WTC11 (cell line): ENCODE data around the gene SYCP2. TPM values are rescaled to one million over a fixed set of nuclear protein-coding genes. Genes with fewer than 3 reads are reported as not detected.

Experiments
- ARID4B ChIP-seq: sonication (generic); formaldehyde crosslinking; IDR thresholded peaks from 2 replicates; pipeline ENCODE4 v1.8.0; 2023; ENCODE audit warnings: missing genetic modification reagents, mild to moderate bottlenecking, borderline replicate concordance
- ATF3 ChIP-seq: sonication (generic); formaldehyde crosslinking; conservative IDR thresholded peaks from 2 replicates; pipeline ENCODE4 v1.8.1; 2022; ENCODE audit warnings: mild to moderate bottlenecking, missing genetic modification reagents
- CDX4 ChIP-seq: fragments of 250-450 bp; sonication (Bioruptor Pico); IDR thresholded peaks from 2 replicates; pipeline ENCODE4 v1.9.0; 2021; ENCODE audit warnings: moderate library complexity, mild to moderate bottlenecking, inconsistent platforms, borderline replicate concordance
- E2F1 ChIP-seq: sonication (generic); formaldehyde crosslinking; IDR thresholded peaks from 2 replicates; pipeline ENCODE4 v1.8.0; 2022; ENCODE audit warnings: mild to moderate bottlenecking, missing genetic modification reagents
- ELF4 ChIP-seq: sonication (generic); formaldehyde crosslinking; IDR thresholded peaks from 2 replicates; pipeline ENCODE4 v1.8.1; 2022; ENCODE audit warnings: low read depth, mild to moderate bottlenecking, moderate library complexity, missing genetic modification reagents
- ESRRA ChIP-seq: sonication (generic); formaldehyde crosslinking; IDR thresholded peaks from 2 replicates; pipeline ENCODE4 v1.8.1; 2022; ENCODE audit warnings: mild to moderate bottlenecking, missing genetic modification reagents, borderline replicate concordance
- FOXK1 ChIP-seq: sonication (generic); formaldehyde crosslinking; IDR thresholded peaks from 2 replicates; pipeline ENCODE4 v1.8.0; 2022; ENCODE audit warnings: mild to moderate bottlenecking, moderate library complexity, missing genetic modification reagents
- GRHL2 ChIP-seq: fragments of 250-450 bp; sonication (Bioruptor Pico); IDR thresholded peaks from 2 replicates; pipeline ENCODE4 v1.8.0; 2022; ENCODE audit warnings: mild to moderate bottlenecking, moderate library complexity; ENCODE audit not compliant: insufficient replicate concordance, severe bottlenecking
- GTF2I ChIP-seq: fragments of 250-450 bp; sonication (Bioruptor Pico); conservative IDR thresholded peaks from 2 replicates; pipeline ENCODE4 v1.4.0; 2021; ENCODE audit warnings: mild to moderate bottlenecking
- IRF2 ChIP-seq: sonication (generic); formaldehyde crosslinking; IDR thresholded peaks from 2 replicates; pipeline ENCODE4 v1.8.0; 2022; ENCODE audit warnings: low read depth, missing genetic modification reagents, borderline replicate concordance
- KAT7 ChIP-seq: sonication (generic); formaldehyde crosslinking; IDR thresholded peaks from 2 replicates; pipeline ENCODE4 v1.8.1; 2023; ENCODE audit warnings: missing genetic modification reagents, mild to moderate bottlenecking, borderline replicate concordance
- MYBL2 ChIP-seq: sonication (generic); formaldehyde crosslinking; IDR thresholded peaks from 2 replicates; pipeline ENCODE4 v1.8.1; 2023; ENCODE audit warnings: mild to moderate bottlenecking, moderate library complexity, missing genetic modification reagents
- NFE2L1 ChIP-seq: sonication (generic); formaldehyde crosslinking; IDR thresholded peaks from 2 replicates; pipeline ENCODE4 v1.8.1; 2023; ENCODE audit warnings: missing genetic modification reagents
- NR2C2 ChIP-seq: sonication (generic); formaldehyde crosslinking; IDR thresholded peaks from 2 replicates; pipeline ENCODE4 v1.8.0; 2022; ENCODE audit warnings: mild to moderate bottlenecking, missing genetic modification reagents
- PRDM15 ChIP-seq: sonication (generic); formaldehyde crosslinking; IDR thresholded peaks from 2 replicates; pipeline ENCODE4 v1.8.0; 2022; ENCODE audit warnings: missing genetic modification reagents
- PREB ChIP-seq: sonication (generic); formaldehyde crosslinking; IDR thresholded peaks from 2 replicates; pipeline ENCODE4 v1.8.1; 2022; ENCODE audit warnings: mild to moderate bottlenecking, missing genetic modification reagents, moderate library complexity, borderline replicate concordance
- SOX15 ChIP-seq: fragments of 250-450 bp; sonication (Bioruptor Pico); IDR thresholded peaks from 2 replicates; pipeline ENCODE4 v1.9.0; 2021; ENCODE audit warnings: mild to moderate bottlenecking
- TEAD1 ChIP-seq: sonication (generic); formaldehyde crosslinking; IDR thresholded peaks from 2 replicates; pipeline ENCODE4 v1.8.0; 2022; ENCODE audit warnings: mild to moderate bottlenecking, missing genetic modification reagents
- TEAD4 ChIP-seq: sonication (generic); formaldehyde crosslinking; IDR thresholded peaks from 2 replicates; pipeline ENCODE4 v1.8.0; 2022; ENCODE audit warnings: mild to moderate bottlenecking, missing genetic modification reagents
- USF1 ChIP-seq: sonication (generic); formaldehyde crosslinking; IDR thresholded peaks from 2 replicates; pipeline ENCODE4 v1.8.0; 2022; ENCODE audit warnings: mild to moderate bottlenecking, missing genetic modification reagents
- ZBTB21 ChIP-seq: sonication (generic); formaldehyde crosslinking; IDR thresholded peaks from 2 replicates; pipeline ENCODE4 v1.8.1; 2023; ENCODE audit warnings: mild to moderate bottlenecking, missing genetic modification reagents, borderline replicate concordance
- ZNF219 ChIP-seq: sonication (generic); formaldehyde crosslinking; IDR thresholded peaks from 2 replicates; pipeline ENCODE4 v1.8.0; 2023; ENCODE audit warnings: missing genetic modification reagents, mild to moderate bottlenecking, borderline replicate concordance
- ZNF232 ChIP-seq: sonication (generic); formaldehyde crosslinking; IDR thresholded peaks from 2 replicates; pipeline ENCODE4 v1.8.0; 2022; ENCODE audit warnings: mild to moderate bottlenecking, missing genetic modification reagents
- ZNF263 ChIP-seq: sonication (generic); formaldehyde crosslinking; IDR thresholded peaks from 2 replicates; pipeline ENCODE4 v1.8.1; 2022; ENCODE audit warnings: low read depth, mild to moderate bottlenecking, moderate library complexity, missing genetic modification reagents
- ZNF416 ChIP-seq: fragments of 250-450 bp; sonication (Bioruptor Pico); IDR thresholded peaks from 2 replicates; pipeline ENCODE4 v1.9.0; 2021; ENCODE audit warnings: mild to moderate bottlenecking, inconsistent platforms
- total RNA-seq: library from RNA; stranded (reverse); gene quantifications from 3 replicates; pipeline ENCODE4 v1.2.3, GENCODE V29; 2021

SYCP2 gene
- total RNA-seq, 1 experiment from 2014 or later = 0.31 TPM

- TF ChIP-seq USF1 (CRISPR knock-in tag) = peak; percentile 38; the same call in 1 of the 2 replicates
- TF ChIP-seq MYBL2 (CRISPR knock-in tag) = peak; percentile 45; the same call in 1 of the 2 replicates
- no peak for TF ChIP-seq GRHL2
- TF ChIP-seq ZNF263 (CRISPR knock-in tag) = 0 out of 2 replicates have a peak, but pooled peaks have one; percentile 45
- peak; percentile 89; the same call in 1 of the 2 replicates for TF ChIP-seq ZNF232 (CRISPR knock-in tag)
- TF ChIP-seq E2F1 (CRISPR knock-in tag) = peak; percentile 89
- no peak for TF ChIP-seq PREB
- peak; percentile 90; the same call in 1 of the 2 replicates for TF ChIP-seq NFE2L1 (CRISPR knock-in tag)
- no peak for TF ChIP-seq NR2C2 (CRISPR knock-in tag)
- TF ChIP-seq ESRRA (CRISPR knock-in tag) = peak; percentile 93
- no peak; the same call in 1 of the 2 replicates for TF ChIP-seq IRF2
- TF ChIP-seq ZNF416 = no peak
- no peak for TF ChIP-seq GTF2I (CRISPR knock-in tag)
- TF ChIP-seq CDX4 (CRISPR knock-in tag) = no peak
- TF ChIP-seq TEAD1 = peak; percentile 71; the same call in 1 of the 2 replicates
- 0 out of 2 replicates have a peak, but pooled peaks have one; percentile 74 for TF ChIP-seq KAT7 (CRISPR knock-in tag)
- TF ChIP-seq TEAD4 (CRISPR knock-in tag) = peak; percentile 73; the same call in 1 of the 2 replicates
- no peak for TF ChIP-seq ZBTB21 (CRISPR knock-in tag)
- peak; percentile 82 for TF ChIP-seq ELF4 (CRISPR knock-in tag)
- TF ChIP-seq SOX15 (CRISPR knock-in tag) = no peak
- TF ChIP-seq FOXK1 (CRISPR knock-in tag) = peak; percentile 84
- TF ChIP-seq ZNF219 (CRISPR knock-in tag) = peak; percentile 88; the same call in 1 of the 2 replicates
- no peak for TF ChIP-seq ATF3 (CRISPR knock-in tag)
- peak; percentile 65; the same call in 1 of the 2 replicates for TF ChIP-seq PRDM15 (CRISPR knock-in tag)
- peak; percentile 77; the same call in 1 of the 2 replicates for TF ChIP-seq ARID4B (CRISPR knock-in tag)
Observed at GRCh38 chr20:59939052-59939878, 5.8 kb upstream of the SYCP2 start (continued).
